ENCODE data around the gene SPEF1. TPM values are rescaled to one million over a fixed set of nuclear protein-coding genes. Genes with fewer than 3 reads are reported as not detected.
"Not testable (repeated sequence)": the region's sequence is repeated elsewhere in the genome, so short reads cannot be mapped to it uniquely, and the experiment has no call there.

Gene SPEF1, protein sequence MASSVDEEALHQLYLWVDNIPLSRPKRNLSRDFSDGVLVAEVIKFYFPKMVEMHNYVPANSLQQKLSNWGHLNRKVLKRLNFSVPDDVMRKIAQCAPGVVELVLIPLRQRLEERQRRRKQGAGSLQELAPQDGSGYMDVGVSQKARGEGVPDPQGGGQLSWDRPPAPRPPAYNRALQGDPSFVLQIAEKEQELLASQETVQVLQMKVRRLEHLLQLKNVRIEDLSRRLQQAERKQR
- 0.05 TPM for polyA plus RNA-seq (2012; ENCODE audit: low read depth, missing spikeins)

- no peak for TF ChIP-seq TAF1 (IDR thresholded peaks at IDR 0.05; ENCODE audit: low read depth, low read length)
- no peak for TF ChIP-seq SPI1 (IDR thresholded peaks at IDR 0.05; ENCODE audit: low read depth, low read length)
- TF ChIP-seq POU2F2 (IDR thresholded peaks at IDR 0.05; ENCODE audit: low read depth, low read length): no peak
- TF ChIP-seq PAX5 (IDR thresholded peaks at IDR 0.05; ENCODE audit: insufficient read depth, low read length, severe bottlenecking): no peak
- no peak for TF ChIP-seq POLR2AphosphoS5 (IDR thresholded peaks at IDR 0.05; ENCODE audit: low read depth, low read length)
- TF ChIP-seq POLR2A (IDR thresholded peaks at IDR 0.05; ENCODE audit: low read depth, low read length): no peak
- DNase-seq (ENCODE audit: insufficient read length, low spot score) (peak; percentile 81), FAIRE-seq (peak; percentile 79)
These were observed at the start of gene SPEF1 for GRCh38 chr20:3781153-3781910. TSS of gene SPEF1 (minus strand) at chr20:3781448. CDS start at chr20:3781287, 161 bp downstream.

DNA sequence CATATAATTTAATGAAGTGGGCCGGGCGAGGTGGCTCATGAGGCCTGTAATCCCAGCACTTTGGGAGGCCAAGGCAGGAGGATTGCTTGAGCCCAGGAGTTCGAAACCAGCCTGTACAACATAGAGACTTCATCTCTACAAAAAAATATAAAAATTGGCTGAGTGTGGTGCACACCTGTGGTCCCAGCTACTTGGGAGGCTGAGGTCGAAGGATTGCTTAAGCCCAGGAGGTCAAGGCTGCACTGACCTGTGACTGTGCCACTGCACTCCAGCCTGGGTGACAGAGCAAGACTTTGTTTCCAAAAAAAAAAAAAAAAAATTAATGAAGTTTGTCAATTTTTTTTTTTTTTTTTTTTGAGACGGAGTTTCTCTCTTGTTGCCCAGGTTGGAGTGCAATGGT, 48.6 kb upstream of the SPEF1 start:
- FAIRE-seq; DNase-seq (ENCODE audit: insufficient read length, low spot score): not testable (repeated sequence)

GRCh38 chr20:3828798-3829197, 47.5 kb upstream of the SPEF1 start:
- no peak for DNase-seq (ENCODE audit: insufficient read length, low spot score)

GRCh38 chr20:3826420-3826819, 45.2 kb upstream of the SPEF1 start:
- FAIRE-seq: no peak
- TF ChIP-seq POLR2A (IDR thresholded peaks at IDR 0.05; ENCODE audit: low read depth, low read length) (no peak), PAX5 (IDR thresholded peaks at IDR 0.05; ENCODE audit: insufficient read depth, low read length, severe bottlenecking) (no peak), SPI1 (IDR thresholded peaks at IDR 0.05; ENCODE audit: low read depth, low read length) (no peak), POU2F2 (IDR thresholded peaks at IDR 0.05; ENCODE audit: low read depth, low read length) (no peak), POLR2AphosphoS5 (IDR thresholded peaks at IDR 0.05; ENCODE audit: low read depth, low read length) (no peak)
- no peak for DNase-seq (ENCODE audit: insufficient read length, low spot score)

More at GRCh38 chr20:3828798-3829197, 47.5 kb upstream of the SPEF1 start:
- no peak for FAIRE-seq
- no peak for TF ChIP-seq SPI1 (IDR thresholded peaks at IDR 0.05; ENCODE audit: low read depth, low read length)
- no peak for TF ChIP-seq TAF1 (IDR thresholded peaks at IDR 0.05; ENCODE audit: low read depth, low read length)
- no peak for TF ChIP-seq POU2F2 (IDR thresholded peaks at IDR 0.05; ENCODE audit: low read depth, low read length)
- no peak for TF ChIP-seq POLR2A (IDR thresholded peaks at IDR 0.05; ENCODE audit: low read depth, low read length)
- no peak for TF ChIP-seq POLR2AphosphoS5 (IDR thresholded peaks at IDR 0.05; ENCODE audit: low read depth, low read length)
- TF ChIP-seq PAX5 (IDR thresholded peaks at IDR 0.05; ENCODE audit: insufficient read depth, low read length, severe bottlenecking): no peak

DNA sequence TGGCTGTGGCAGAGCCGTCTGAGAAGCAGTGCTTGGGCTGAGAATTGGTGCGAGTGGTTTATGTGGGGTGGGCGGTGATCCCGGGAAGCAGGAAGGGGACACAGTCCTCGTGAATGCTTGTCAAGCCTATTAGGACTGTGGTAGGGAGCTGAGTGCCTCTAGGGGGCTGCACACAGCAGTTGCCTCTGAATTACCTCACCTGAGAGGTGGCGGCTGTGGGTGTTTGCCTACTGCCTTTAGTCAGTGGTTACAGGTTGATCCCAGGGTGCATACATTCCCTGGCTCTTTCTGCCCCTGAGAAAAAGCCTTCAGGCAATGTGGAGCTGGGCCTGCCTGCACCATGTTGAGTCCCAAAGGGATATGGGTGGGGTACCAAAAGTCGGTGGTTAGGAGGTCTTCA, 44.3 kb upstream of the SPEF1 start:
- FAIRE-seq (no peak), DNase-seq (ENCODE audit: insufficient read length, low spot score) (no peak)
- no peak for TF ChIP-seq PAX5 (IDR thresholded peaks at IDR 0.05; ENCODE audit: insufficient read depth, low read length, severe bottlenecking)
- TF ChIP-seq TAF1 (IDR thresholded peaks at IDR 0.05; ENCODE audit: low read depth, low read length): no peak
- TF ChIP-seq POU2F2 (IDR thresholded peaks at IDR 0.05; ENCODE audit: low read depth, low read length): no peak
- no peak for TF ChIP-seq SPI1 (IDR thresholded peaks at IDR 0.05; ENCODE audit: low read depth, low read length)
- no peak for TF ChIP-seq POLR2AphosphoS5 (IDR thresholded peaks at IDR 0.05; ENCODE audit: low read depth, low read length)
- TF ChIP-seq POLR2A (IDR thresholded peaks at IDR 0.05; ENCODE audit: low read depth, low read length): no peak

DNA sequence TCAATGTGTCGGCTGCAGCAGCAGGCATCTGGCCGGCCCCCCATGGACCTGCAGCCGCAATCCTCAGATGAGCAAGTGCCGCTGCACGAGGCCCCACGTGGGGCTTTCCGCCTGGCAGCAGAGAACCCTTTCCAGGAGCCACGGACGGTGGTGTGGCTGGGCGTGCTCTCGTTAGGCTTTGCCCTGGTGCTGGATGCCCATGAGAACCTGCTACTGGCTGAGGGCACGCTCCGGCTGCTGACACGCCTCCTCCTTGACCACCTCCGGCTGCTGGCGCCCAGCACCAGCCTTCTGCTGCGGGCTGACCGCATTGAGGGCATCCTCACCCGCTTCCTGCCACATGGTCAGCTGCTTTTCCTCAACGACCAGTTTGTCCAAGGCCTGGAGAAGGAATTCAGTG, 42.6 kb upstream of the SPEF1 start:
- no peak for TF ChIP-seq POU2F2 (IDR thresholded peaks at IDR 0.05; ENCODE audit: low read depth, low read length)
- no peak for TF ChIP-seq TAF1 (IDR thresholded peaks at IDR 0.05; ENCODE audit: low read depth, low read length)
- TF ChIP-seq POLR2A (IDR thresholded peaks at IDR 0.05; ENCODE audit: low read depth, low read length): no peak
- no peak for TF ChIP-seq PAX5 (IDR thresholded peaks at IDR 0.05; ENCODE audit: insufficient read depth, low read length, severe bottlenecking)
- no peak for TF ChIP-seq POLR2AphosphoS5 (IDR thresholded peaks at IDR 0.05; ENCODE audit: low read depth, low read length)
- TF ChIP-seq SPI1 (IDR thresholded peaks at IDR 0.05; ENCODE audit: low read depth, low read length): no peak
- no peak for DNase-seq (ENCODE audit: insufficient read length, low spot score)
- FAIRE-seq: no peak

- DNase-seq (ENCODE audit: insufficient read length, low spot score) (no peak), FAIRE-seq (no peak)
- TF ChIP-seq POU2F2 (IDR thresholded peaks at IDR 0.05; ENCODE audit: low read depth, low read length) (no peak), PAX5 (IDR thresholded peaks at IDR 0.05; ENCODE audit: insufficient read depth, low read length, severe bottlenecking) (no peak), TAF1 (IDR thresholded peaks at IDR 0.05; ENCODE audit: low read depth, low read length) (no peak), POLR2A (IDR thresholded peaks at IDR 0.05; ENCODE audit: low read depth, low read length) (no peak), POLR2AphosphoS5 (IDR thresholded peaks at IDR 0.05; ENCODE audit: low read depth, low read length) (no peak), SPI1 (IDR thresholded peaks at IDR 0.05; ENCODE audit: low read depth, low read length) (no peak)
These were observed 40.7 kb upstream of the SPEF1 start for GRCh38 chr20:3821996-3822395.

DNA sequence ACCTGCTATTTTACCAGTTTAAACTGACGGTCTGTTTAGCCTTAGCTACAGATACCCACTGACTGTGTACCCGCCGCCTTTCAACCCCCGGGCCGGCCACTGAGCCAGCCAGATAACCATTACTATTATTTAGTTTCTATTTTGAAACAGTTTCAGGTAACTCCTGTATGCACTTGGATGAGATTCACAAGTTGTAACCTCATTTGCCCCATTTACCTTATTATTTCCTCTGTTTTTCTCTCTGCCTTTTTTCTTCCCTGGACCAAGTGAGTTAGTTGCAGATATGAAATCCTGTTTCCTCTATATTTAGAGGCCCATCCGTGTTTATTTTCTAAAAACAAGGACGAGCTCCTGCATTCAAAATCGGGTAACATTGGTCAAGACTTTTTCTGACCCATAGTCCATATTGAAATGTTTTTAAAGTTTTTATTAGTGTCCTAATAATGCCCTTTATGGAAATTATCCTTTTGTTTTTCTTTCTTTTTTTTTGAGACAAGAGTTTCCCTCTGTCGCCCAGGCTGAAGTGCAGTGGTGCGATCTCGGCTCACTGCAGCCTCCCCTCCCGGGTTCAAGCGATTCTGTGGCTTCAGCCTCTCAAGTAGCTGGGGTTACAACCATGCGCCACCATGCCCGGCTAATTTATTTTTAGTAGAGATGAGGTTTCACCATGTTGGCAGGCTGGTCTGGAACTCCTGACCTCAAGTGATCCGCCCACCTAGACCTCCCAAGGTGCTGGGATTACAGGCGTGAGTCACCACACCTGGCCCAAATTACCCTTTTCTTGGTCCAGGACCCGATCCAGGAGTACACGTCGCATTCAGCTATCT, 39.9 kb upstream of the SPEF1 start:
- DNase-seq (ENCODE audit: insufficient read length, low spot score) (no peak), FAIRE-seq (no peak)
- TF ChIP-seq POU2F2 (IDR thresholded peaks at IDR 0.05; ENCODE audit: low read depth, low read length) (no peak), TAF1 (IDR thresholded peaks at IDR 0.05; ENCODE audit: low read depth, low read length) (no peak), PAX5 (IDR thresholded peaks at IDR 0.05; ENCODE audit: insufficient read depth, low read length, severe bottlenecking) (no peak), POLR2AphosphoS5 (IDR thresholded peaks at IDR 0.05; ENCODE audit: low read depth, low read length) (no peak), SPI1 (IDR thresholded peaks at IDR 0.05; ENCODE audit: low read depth, low read length) (no peak)
